Effector memory CD4-positive, alpha-beta T cell (primary cell): Measurements from ENCODE around the gene TIMP3.

ENCODE experiments used
- DNase-seq, 3 donors: peaks; one replicate each; pipeline ENCODE4 v3.0.0-alpha.2; 2020
- H3K27ac ChIP-seq: 2 replicates; pipeline ENCODE4 v1.7.0; 2013; ENCODE audit warnings: mild to moderate bottlenecking, low read length, moderate library complexity; ENCODE audit not compliant: insufficient read depth, poor library complexity, severe bottlenecking
- H3K27me3 ChIP-seq: replicated peaks from 2 replicates; pipeline ENCODE4 v1.7.0; 2013; ENCODE audit warnings: mild to moderate bottlenecking, low read length; ENCODE audit not compliant: insufficient read depth, control insufficient read depth, poor library complexity, severe bottlenecking
- H3K36me3 ChIP-seq: 2 replicates; pipeline ENCODE4 v1.7.0; 2013; ENCODE audit warnings: mild to moderate bottlenecking, low read length, moderate library complexity; ENCODE audit not compliant: control insufficient read depth, insufficient read depth
- H3K4me1 ChIP-seq: 2 replicates; pipeline ENCODE4 v1.7.0; 2013; ENCODE audit warnings: low read length, mild to moderate bottlenecking; ENCODE audit not compliant: control insufficient read depth, insufficient read depth, poor library complexity, severe bottlenecking
- H3K4me3 ChIP-seq: 2 replicates; pipeline ENCODE4 v1.7.0; 2013; ENCODE audit warnings: low read length, low read depth, mild to moderate bottlenecking; ENCODE audit not compliant: insufficient read depth, poor library complexity, severe bottlenecking
- H3K9me3 ChIP-seq: 2 replicates; pipeline ENCODE4 v1.7.0; 2013; ENCODE audit warnings: mild to moderate bottlenecking, low read length, moderate library complexity; ENCODE audit not compliant: control insufficient read depth

TIMP3 gene

GRCh38 chr22:32785321-32786026 lies 16.0 kb upstream of the TIMP3 start:
- no peak for DNase-seq
- no peak overlapping the region for H3K27ac ChIP-seq
- H3K4me3 ChIP-seq: no peak overlapping the region
- H3K4me1 ChIP-seq: no peaks in the 10 kb centered on the region
- H3K36me3 ChIP-seq: no peaks in the 10 kb centered on the region
- H3K9me3 ChIP-seq: no peaks in the 10 kb centered on the region
- no peaks in the 10 kb centered on the region for H3K27me3 ChIP-seq

- Histone ChIP-seq H3K27ac (no peak overlapping the region), H3K4me1 (no peaks in the 10 kb centered on the region), H3K27me3 (no peaks in the 10 kb centered on the region), H3K9me3 (no peaks in the 10 kb centered on the region), H3K36me3 (no peaks in the 10 kb centered on the region), H3K4me3 (no peak overlapping the region)
- DNase-seq: no peak
Observed at GRCh38 chr22:32786027-32786418, 15.5 kb upstream of the TIMP3 start.

GRCh38 chr22:32788904-32789624 lies 12.4 kb upstream of the TIMP3 start:
- Histone ChIP-seq H3K27ac (no peak overlapping the region), H3K27me3 (no peaks in the 10 kb centered on the region), H3K36me3 (no peaks in the 10 kb centered on the region), H3K4me1 (no peaks in the 10 kb centered on the region), H3K9me3 (no peaks in the 10 kb centered on the region), H3K4me3 (no peak overlapping the region)
- no peak for DNase-seq

- H3K27me3 ChIP-seq: no peaks in the 10 kb centered on the region
- no peaks in the 10 kb centered on the region for H3K4me1 ChIP-seq
- H3K36me3 ChIP-seq: no peaks in the 10 kb centered on the region
- no peak overlapping the region for H3K27ac ChIP-seq
- no peak for DNase-seq
- no peaks in the 10 kb centered on the region for H3K9me3 ChIP-seq
- no peak overlapping the region for H3K4me3 ChIP-seq
Observed at GRCh38 chr22:32789797-32790620, 11.5 kb upstream of the TIMP3 start.

- no peak overlapping the region for H3K27ac ChIP-seq
- DNase-seq: no peak
- H3K27me3 ChIP-seq: no peaks in the 10 kb centered on the region
- H3K4me1 ChIP-seq: no peaks in the 10 kb centered on the region
- H3K4me3 ChIP-seq: no peak overlapping the region
- H3K9me3 ChIP-seq: no peaks in the 10 kb centered on the region
- H3K36me3 ChIP-seq: no peaks in the 10 kb centered on the region
Observed at GRCh38 chr22:32791056-32791455, 10.4 kb upstream of the TIMP3 start.

- Histone ChIP-seq H3K27ac (no peak overlapping the region), H3K36me3 (no peaks in the 10 kb centered on the region), H3K4me3 (no peak overlapping the region), H3K9me3 (no peaks in the 10 kb centered on the region), H3K4me1 (no peaks in the 10 kb centered on the region), H3K27me3 (no peaks in the 10 kb centered on the region)
- DNase-seq: no peak
Observed at GRCh38 chr22:32791485-32791884, 10.0 kb upstream of the TIMP3 start.

GRCh38 chr22:32793589-32793988 lies 7.9 kb upstream of the TIMP3 start:
- no peak overlapping the region for H3K4me3 ChIP-seq
- H3K4me1 ChIP-seq: no peaks in the 10 kb centered on the region
- no peaks in the 10 kb centered on the region for H3K36me3 ChIP-seq
- H3K9me3 ChIP-seq: no peaks in the 10 kb centered on the region
- no peak overlapping the region for H3K27ac ChIP-seq
- no peaks in the 10 kb centered on the region for H3K27me3 ChIP-seq
- no peak for DNase-seq

GRCh38 chr22:32794449-32795213 lies 6.9 kb upstream of the TIMP3 start:
- H3K27me3 ChIP-seq: peaks cover 7% of the 10 kb centered on the region
- no peak overlapping the region for H3K27ac ChIP-seq
- no peaks in the 10 kb centered on the region for H3K9me3 ChIP-seq
- H3K36me3 ChIP-seq: no peaks in the 10 kb centered on the region
- no peak overlapping the region for H3K4me3 ChIP-seq
- H3K4me1 ChIP-seq: no peaks in the 10 kb centered on the region
- no peak for DNase-seq

GRCh38 chr22:32795214-32795596 lies 6.3 kb upstream of the TIMP3 start:
- Histone ChIP-seq H3K27ac (no peak overlapping the region), H3K9me3 (no peaks in the 10 kb centered on the region), H3K4me3 (no peak overlapping the region), H3K4me1 (no peaks in the 10 kb centered on the region), H3K36me3 (no peaks in the 10 kb centered on the region), H3K27me3 (peaks cover 12% of the 10 kb centered on the region)
- DNase-seq: no peak
